Memory B cell (primary cell): ENCODE measurements around the gene KCNMA1.

Source experiments
- ATAC-seq: fragments of 150-1000 bp; cut with Tn5 transposase; 2 replicates; pipeline ENCODE4 v1.10.0; 2021; ENCODE audit warnings: low read depth, mild to moderate bottlenecking, moderate library complexity
- DNase-seq, 2 donors: peaks; one replicate each; pipeline ENCODE4 v3.0.0; 2022; ENCODE audit warnings: low spot score in 2 of 2
- H3K27ac Mint-ChIP-seq: one replicate; pipeline ENCODE4 v1.8.0; 2022; ENCODE audit warnings: mild to moderate bottlenecking, moderate library complexity, mixed read lengths
- H3K27me3 Mint-ChIP-seq: one replicate; pipeline ENCODE4 v1.8.0; 2022; ENCODE audit warnings: mixed read lengths
- H3K36me3 Mint-ChIP-seq: one replicate; pipeline ENCODE4 v1.8.0; 2022; ENCODE audit warnings: mild to moderate bottlenecking, mixed read lengths
- H3K4me1 Mint-ChIP-seq: one replicate; pipeline ENCODE4 v1.8.0; 2022; ENCODE audit warnings: mixed read lengths
- H3K4me3 Mint-ChIP-seq: one replicate; pipeline ENCODE4 v1.8.0; 2022; ENCODE audit warnings: mild to moderate bottlenecking, moderate library complexity, mixed read lengths
- H3K9me3 Mint-ChIP-seq: one replicate; pipeline ENCODE4 v1.8.0; 2022; ENCODE audit warnings: mixed read lengths

KCNMA1 gene

DNA sequence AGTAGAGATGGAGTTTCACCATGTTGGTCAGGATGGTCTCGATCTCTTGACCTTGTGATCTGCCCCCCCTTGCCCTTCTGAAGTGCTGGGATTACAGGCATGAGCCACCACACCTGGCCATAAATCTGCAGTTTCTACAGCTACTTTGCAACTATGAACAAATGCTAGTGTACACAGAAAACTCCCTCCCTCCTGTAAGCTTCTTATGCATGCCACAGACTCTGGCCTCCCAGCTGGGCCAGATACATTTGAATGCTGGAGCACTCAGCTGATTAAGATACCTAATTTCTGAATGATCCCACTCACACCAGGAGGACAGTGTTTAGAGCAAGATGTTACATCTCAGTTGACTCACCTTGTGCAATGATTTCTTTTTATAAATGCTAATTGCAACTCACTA is 486.2 kb downstream of the KCNMA1 start:
- ATAC-seq (no peak), DNase-seq (no peak)
- Mint-ChIP-seq H3K27me3 (peaks cover 2% of the 10 kb centered on the region), H3K4me1 (no peaks in the 10 kb centered on the region), H3K4me3 (no peak overlapping the region), H3K36me3 (no peaks in the 10 kb centered on the region), H3K27ac (no peak overlapping the region), H3K9me3 (no peaks in the 10 kb centered on the region)

DNA sequence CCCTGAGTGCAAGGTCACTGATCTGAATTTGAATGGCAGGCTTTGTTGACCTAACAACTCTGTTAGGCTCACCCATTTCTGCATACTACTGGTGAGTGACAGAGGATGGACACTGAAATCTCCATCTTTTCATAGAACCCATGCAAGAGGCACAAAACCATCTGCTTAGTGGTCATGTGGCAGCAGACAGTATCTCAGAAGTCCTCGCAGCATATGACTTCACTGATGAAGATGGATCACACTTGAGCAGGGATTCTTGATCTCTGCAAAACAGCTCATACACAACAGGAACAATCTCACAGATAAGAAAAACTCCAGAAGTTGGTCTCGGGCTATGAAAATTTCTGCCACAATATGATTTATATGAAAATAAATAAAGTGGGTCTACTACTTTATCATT is 487.9 kb downstream of the KCNMA1 start:
- Mint-ChIP-seq H3K27me3 (peaks cover 2% of the 10 kb centered on the region), H3K9me3 (no peaks in the 10 kb centered on the region), H3K36me3 (no peaks in the 10 kb centered on the region), H3K4me1 (no peaks in the 10 kb centered on the region), H3K27ac (no peak overlapping the region), H3K4me3 (no peak overlapping the region)
- ATAC-seq (no peak), DNase-seq (no peak)

DNA sequence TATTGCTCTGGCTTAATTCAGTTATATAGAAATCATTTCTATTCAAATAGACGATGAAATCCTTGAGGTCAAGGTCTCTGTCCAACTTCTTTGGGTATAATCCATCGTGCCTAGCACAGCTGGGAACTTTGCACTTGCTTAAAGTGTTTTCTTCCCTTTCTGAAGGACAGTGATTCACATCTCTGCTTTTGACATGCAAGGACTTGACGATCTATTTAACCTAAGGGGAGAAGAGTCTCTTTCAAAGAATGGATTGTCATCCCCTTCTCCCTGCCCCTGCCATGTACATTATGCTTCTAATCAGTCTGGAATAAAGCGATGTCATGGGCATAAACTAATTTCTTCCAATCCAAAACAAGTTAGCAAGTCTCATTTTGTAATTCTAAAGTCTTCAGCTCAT is 488.6 kb downstream of the KCNMA1 start:
- no peak overlapping the region for H3K27ac Mint-ChIP-seq
- ATAC-seq (no peak), DNase-seq (no peak)
- no peak overlapping the region for H3K4me3 Mint-ChIP-seq
- H3K27me3 Mint-ChIP-seq: peaks cover 2% of the 10 kb centered on the region
- no peaks in the 10 kb centered on the region for H3K9me3 Mint-ChIP-seq
- H3K36me3 Mint-ChIP-seq: no peaks in the 10 kb centered on the region
- H3K4me1 Mint-ChIP-seq: no peaks in the 10 kb centered on the region

DNA sequence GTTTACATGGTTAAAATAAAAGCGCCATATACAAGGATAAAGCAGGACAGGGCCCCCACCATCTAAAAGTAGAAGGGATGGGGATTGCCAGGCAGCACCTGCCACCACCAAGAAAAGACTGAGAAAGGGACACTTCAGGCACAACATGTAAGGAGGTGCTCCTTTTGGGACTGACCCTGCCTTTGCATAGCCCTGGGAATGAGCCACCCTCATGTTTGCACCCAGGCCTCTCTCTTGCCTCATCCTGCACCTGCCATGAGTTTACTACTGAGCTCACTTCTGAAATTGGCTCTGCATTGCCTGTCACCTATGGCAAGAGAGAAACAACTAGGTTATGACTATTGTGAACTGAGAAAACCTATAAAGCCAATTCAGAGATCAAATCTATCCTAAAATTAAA is 489.7 kb downstream of the KCNMA1 start:
- ATAC-seq: no peak
- H3K4me1 Mint-ChIP-seq: no peaks in the 10 kb centered on the region
- no peaks in the 10 kb centered on the region for H3K9me3 Mint-ChIP-seq

DNA sequence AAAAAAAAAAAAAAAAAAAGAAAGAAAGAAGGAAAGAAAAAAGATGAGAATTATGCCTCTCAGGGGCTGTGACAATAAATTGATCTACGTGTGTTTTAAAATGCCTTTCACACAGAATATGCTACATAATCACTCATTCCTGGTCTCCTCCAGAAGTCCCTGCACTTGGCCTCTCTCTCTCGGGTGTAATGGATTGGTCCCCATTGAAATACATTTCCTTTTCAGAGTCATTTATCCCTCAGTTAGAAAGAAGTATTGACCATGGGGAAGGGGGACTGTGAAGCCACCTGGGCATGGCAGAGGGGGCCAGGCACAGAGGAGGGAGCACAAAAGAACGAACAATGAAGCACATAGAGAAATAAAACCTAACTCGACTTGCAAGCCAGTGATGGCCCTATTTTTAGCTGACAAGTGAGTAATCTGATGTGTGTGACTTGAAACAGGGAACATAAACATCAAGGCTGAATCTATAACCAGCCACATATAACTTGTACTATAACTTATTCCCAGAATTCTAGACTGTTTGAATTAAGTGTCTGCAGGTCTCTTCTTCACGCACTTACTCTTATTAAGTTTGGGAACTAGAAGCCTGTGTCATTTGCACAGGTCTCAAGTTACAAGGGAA is 490.8 kb downstream of the KCNMA1 start:
- Mint-ChIP-seq H3K4me3 (no peak overlapping the region), H3K9me3 (no peaks in the 10 kb centered on the region), H3K4me1 (no peaks in the 10 kb centered on the region), H3K27me3 (no peaks in the 10 kb centered on the region), H3K27ac (no peak overlapping the region), H3K36me3 (no peaks in the 10 kb centered on the region)
- ATAC-seq (no peak), DNase-seq (no peak)

More for the DNA sequence above, 489.7 kb downstream of the KCNMA1 start:
- DNase-seq: no peak
- Mint-ChIP-seq H3K4me3 (no peak overlapping the region), H3K27ac (no peak overlapping the region), H3K36me3 (no peaks in the 10 kb centered on the region), H3K27me3 (peaks cover 2% of the 10 kb centered on the region)

DNA sequence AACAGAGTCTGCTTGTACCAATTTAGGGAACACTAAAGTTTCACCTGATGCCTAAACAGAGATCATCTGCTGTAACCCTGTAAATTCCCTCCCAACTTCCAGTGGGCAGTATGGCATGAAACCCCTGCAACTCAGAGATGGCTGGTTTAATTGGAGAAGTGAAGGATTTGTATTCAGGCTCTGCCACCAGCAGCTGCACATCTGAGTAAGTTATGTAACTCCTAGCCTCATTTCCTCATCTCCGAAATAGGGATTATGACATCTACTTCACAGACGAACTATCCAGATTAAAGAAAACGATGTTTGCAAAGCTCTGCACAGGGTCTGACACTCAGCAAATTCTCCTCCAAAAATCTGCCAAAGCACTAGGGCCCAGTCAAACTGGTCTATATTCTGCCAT is 493.0 kb downstream of the KCNMA1 start:
- ATAC-seq (no peak), DNase-seq (no peak)
- Mint-ChIP-seq H3K9me3 (no peaks in the 10 kb centered on the region), H3K36me3 (no peaks in the 10 kb centered on the region), H3K27me3 (no peaks in the 10 kb centered on the region), H3K4me3 (no peak overlapping the region), H3K27ac (no peak overlapping the region), H3K4me1 (no peaks in the 10 kb centered on the region)

DNA sequence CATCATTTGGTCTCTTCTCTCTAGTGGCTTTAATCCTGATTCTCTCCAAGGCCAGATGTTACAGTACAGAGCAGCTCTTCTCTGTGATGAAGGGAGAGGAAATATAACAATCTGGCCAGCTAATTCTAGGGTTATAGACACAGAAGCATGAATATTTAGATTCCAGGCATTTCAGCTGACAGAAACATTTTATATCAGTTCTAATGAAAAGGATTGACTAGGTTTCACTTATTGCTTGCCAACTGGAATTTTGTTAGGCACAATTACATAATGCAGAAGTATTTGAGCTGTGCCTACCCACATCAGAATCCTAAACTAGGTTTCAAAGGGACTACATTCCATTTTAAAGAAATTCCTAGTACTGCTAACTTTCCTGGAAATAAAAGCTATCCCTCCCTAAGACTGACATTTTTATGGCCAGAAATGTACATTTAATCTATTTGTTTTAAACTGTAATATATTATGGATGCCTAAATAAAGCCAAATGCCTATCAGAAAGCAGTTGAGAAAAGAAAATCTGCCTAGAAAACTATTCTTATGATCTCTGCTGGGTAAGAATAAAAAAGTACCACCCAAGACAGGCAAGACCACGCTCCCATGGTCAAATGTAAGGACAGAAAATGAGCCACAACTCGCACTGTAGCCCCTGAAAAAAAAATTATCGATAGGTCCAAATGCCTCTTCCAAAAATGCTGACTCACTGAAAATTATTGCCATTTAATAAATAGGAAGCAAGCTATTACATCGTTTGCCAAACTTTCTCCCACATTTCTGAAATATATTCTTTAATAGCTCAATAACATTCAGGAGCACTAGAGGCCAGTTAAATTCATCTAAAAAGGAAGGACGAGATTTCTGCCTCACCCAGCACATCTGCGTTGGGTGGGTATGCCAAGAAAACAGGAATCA is 498.1 kb downstream of the KCNMA1 start:
- Mint-ChIP-seq H3K27ac (no peak overlapping the region), H3K36me3 (no peaks in the 10 kb centered on the region), H3K4me1 (no peaks in the 10 kb centered on the region), H3K9me3 (no peaks in the 10 kb centered on the region), H3K27me3 (no peaks in the 10 kb centered on the region), H3K4me3 (no peak overlapping the region)
- no peak for DNase-seq
- ATAC-seq: no peak

DNA sequence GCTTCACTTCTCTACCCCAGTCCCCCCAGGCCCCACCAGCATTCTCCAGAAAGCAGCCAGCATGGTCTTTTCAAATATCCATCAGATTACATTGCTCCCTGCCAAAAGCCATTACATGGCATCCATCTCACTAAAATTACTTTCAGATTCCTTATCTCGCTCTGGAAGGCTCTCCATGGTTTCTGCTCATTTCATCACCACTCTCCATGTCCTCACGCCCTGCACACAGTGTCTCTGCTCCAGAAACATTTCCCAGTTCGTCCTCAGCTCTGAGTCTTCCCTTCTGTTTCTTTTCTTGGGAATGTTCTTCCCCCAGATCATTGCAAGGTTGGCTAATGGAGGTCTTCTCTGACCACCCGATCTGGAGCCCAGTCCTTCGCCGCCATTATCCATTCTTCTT is 499.1 kb downstream of the KCNMA1 start:
- ATAC-seq: no peak
- Mint-ChIP-seq H3K9me3 (no peaks in the 10 kb centered on the region), H3K36me3 (no peaks in the 10 kb centered on the region), H3K27me3 (no peaks in the 10 kb centered on the region), H3K27ac (no peak overlapping the region), H3K4me1 (no peaks in the 10 kb centered on the region), H3K4me3 (no peak overlapping the region)
- no peak for DNase-seq

DNA sequence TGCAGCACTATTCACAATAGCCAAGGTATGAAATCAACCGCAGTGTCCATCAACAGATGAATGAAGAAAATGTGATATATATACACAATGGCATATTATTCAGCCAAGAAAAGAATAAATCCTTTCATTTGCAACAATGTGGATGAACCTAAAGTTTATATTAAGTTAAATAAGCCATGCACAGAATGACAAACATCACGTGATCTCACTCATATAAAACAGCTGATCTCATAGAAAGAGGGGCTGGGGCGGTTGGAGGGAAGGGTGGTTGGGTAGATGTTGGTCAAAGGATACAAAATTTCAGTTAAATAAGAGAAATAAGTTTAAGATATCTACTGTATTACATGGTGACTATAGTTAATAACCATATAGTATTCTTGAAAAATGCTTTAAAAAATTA is 502.1 kb downstream of the KCNMA1 start:
- no peak for ATAC-seq
- Mint-ChIP-seq H3K36me3 (no peaks in the 10 kb centered on the region), H3K27me3 (peaks cover 4% of the 10 kb centered on the region)

DNA sequence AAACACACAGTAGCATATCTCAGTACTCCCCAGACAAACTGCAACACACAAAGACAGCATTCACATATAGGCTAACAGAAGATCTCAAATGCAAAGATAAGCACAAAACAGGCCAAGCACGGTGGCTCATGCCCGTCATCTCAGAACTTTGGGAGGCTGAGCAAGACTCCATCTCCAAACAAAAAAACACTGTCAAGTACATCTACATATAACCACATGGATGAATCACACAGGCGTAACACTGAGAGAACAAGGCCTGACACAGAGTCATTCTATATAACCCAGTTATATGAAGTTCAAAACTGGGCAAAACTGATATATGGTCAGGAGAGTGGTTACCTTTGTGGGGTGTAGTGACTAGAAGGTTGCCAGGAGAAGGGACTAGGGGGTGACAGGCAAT is 506.4 kb downstream of the KCNMA1 start:
- Mint-ChIP-seq H3K27me3 (peaks cover 7% of the 10 kb centered on the region), H3K27ac (no peak overlapping the region), H3K9me3 (no peaks in the 10 kb centered on the region), H3K36me3 (no peaks in the 10 kb centered on the region), H3K4me1 (no peaks in the 10 kb centered on the region), H3K4me3 (no peak overlapping the region)
- DNase-seq: no peak
- ATAC-seq: no peak

More for the DNA sequence above, 502.1 kb downstream of the KCNMA1 start:
- Mint-ChIP-seq H3K9me3 (no peaks in the 10 kb centered on the region), H3K4me3 (no peak overlapping the region), H3K4me1 (no peaks in the 10 kb centered on the region), H3K27ac (no peak overlapping the region)
- no peak for DNase-seq

DNA sequence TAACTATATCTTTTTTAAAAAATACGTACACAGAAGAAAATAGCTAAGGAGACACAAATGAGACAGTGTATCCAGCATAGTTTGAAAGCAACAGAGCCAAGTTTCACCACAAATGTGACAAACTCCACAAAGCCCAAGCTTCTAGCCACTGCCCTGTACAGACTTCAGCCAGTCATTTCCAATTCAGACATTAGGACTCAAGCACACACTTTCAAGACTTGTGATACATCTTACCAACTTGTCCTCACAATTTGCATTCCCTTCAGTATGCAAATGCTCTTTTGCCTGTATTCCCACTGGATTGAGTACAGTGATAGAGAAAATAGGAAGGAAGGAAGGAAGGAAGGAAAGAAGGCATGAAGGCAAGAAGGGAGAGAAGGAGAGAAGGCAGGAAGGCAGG is 510.4 kb downstream of the KCNMA1 start:
- DNase-seq: no peak
- H3K36me3 Mint-ChIP-seq: no peaks in the 10 kb centered on the region

DNA sequence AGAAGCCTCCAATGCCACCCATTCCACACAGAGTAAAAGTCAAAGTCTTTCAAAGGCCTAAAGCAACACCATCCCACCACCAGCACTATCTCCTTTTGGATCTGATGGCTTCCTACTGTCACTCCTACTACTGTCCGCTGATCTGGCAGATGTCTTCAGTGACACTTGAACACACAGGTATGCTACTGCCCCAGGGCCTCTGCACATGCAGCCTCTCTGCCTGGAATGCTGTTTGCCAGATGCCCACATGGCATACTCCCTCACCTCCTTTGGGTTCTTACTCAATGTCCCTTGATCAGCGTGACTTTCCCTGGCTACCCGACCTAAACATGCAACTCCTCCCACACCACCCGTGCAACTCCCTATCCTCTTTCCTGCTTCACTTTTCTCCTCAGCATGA is 512.4 kb downstream of the KCNMA1 start:
- H3K27me3 Mint-ChIP-seq: peaks cover 8% of the 10 kb centered on the region
- DNase-seq: no peak
- H3K4me3 Mint-ChIP-seq: no peak overlapping the region
- H3K4me1 Mint-ChIP-seq: no peaks in the 10 kb centered on the region
- no peaks in the 10 kb centered on the region for H3K9me3 Mint-ChIP-seq
- H3K36me3 Mint-ChIP-seq: no peaks in the 10 kb centered on the region
- no peak for ATAC-seq
- H3K27ac Mint-ChIP-seq: no peak overlapping the region

More for the DNA sequence above, 510.4 kb downstream of the KCNMA1 start:
- no peaks in the 10 kb centered on the region for H3K9me3 Mint-ChIP-seq
- no peak overlapping the region for H3K27ac Mint-ChIP-seq
- no peak for ATAC-seq
- peaks cover 12% of the 10 kb centered on the region for H3K27me3 Mint-ChIP-seq
- H3K4me3 Mint-ChIP-seq: no peak overlapping the region
- no peaks in the 10 kb centered on the region for H3K4me1 Mint-ChIP-seq

DNA sequence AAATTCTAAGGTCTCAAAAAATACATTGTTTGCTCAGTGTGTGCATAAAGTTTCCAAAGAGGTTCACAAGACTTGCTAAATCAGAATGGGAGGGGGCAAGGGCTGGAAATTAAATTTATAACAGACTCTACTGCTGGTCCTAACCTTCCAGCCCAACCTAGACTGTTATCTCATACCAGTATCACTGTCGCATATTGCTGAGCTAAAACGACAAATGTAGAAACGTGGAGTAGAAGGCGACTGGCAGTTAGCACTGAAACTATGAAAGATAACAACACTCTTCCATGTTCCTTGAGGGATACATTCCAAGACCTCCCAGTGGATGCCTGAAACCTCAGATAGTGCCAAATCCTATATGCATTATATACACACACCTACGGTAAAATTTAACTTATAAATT is 514.3 kb downstream of the KCNMA1 start:
- no peaks in the 10 kb centered on the region for H3K4me1 Mint-ChIP-seq
- no peak for ATAC-seq
- peaks cover 10% of the 10 kb centered on the region for H3K27me3 Mint-ChIP-seq
- H3K27ac Mint-ChIP-seq: no peak overlapping the region
- no peak for DNase-seq
- no peaks in the 10 kb centered on the region for H3K9me3 Mint-ChIP-seq
- H3K4me3 Mint-ChIP-seq: no peak overlapping the region
- H3K36me3 Mint-ChIP-seq: no peaks in the 10 kb centered on the region

DNA sequence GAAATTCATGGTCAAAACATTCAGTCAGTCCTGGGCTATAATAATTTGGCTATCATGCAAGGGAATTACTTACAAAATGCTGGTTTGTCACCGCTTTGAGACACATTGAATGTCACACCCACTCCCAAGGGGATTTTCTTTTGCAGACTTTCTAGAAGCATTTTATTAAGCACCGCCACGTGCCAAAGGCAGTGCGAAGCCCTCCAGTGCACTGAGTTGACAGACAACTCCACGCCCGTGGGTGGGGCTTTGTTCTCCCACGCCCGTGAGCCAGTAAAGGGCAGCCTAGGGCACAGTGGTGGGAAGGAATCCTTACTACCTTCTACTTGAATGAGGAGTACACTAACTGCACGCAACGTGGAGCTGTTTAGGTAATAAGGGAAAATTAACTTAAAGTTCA is 515.8 kb downstream of the KCNMA1 start:
- Mint-ChIP-seq H3K27ac (no peak overlapping the region), H3K9me3 (no peaks in the 10 kb centered on the region), H3K27me3 (peaks cover 7% of the 10 kb centered on the region), H3K4me1 (no peaks in the 10 kb centered on the region), H3K36me3 (no peaks in the 10 kb centered on the region), H3K4me3 (no peak overlapping the region)
- ATAC-seq: no peak
- DNase-seq: no peak
